OCI-LY1 (cell line): Measurements from ENCODE around the gene LRP1-AS.

Experiments
- CTCF ChIP-seq: fragments of 200-600 bp; sonication (generic), shearing (Covaris generic); IDR thresholded peaks from 2 replicates; pipeline ENCODE4 v1.5.1; 2017; ENCODE audit warnings: mild to moderate bottlenecking, antibody characterized with exemption, low read length, moderate library complexity, mixed read lengths
- EZH2 ChIP-seq: fragments of 200-600 bp; sonication (generic), shearing (Covaris generic); IDR thresholded peaks from 2 replicates; pipeline ENCODE4 v1.8.0; 2017; ENCODE audit warnings: borderline replicate concordance, mixed run types, mild to moderate bottlenecking, antibody characterized with exemption, low read length, moderate library complexity, mixed read lengths

GRCh38 chr12:57158665-57159064, 11.2 kb upstream of the LRP1-AS start:
- no peak for TF ChIP-seq CTCF
- TF ChIP-seq EZH2, result no peak
